ENCODE results near the gene UBE2D3.

GRCh38 chr4:102779204-102779603 is 48.1 kb downstream of the UBE2D3 start:
- TF ChIP-seq EZH2 (IDR thresholded peaks at IDR 0.05; ENCODE audit: borderline replicate concordance) (no peak), CTCF (IDR thresholded peaks at IDR 0.05; ENCODE audit: poor library complexity) (no peak)

Measured in hepatocyte (in vitro differentiated cells).